Activated naive CD4-positive, alpha-beta T cell treated with anti-CD3 and anti-CD28 coated beads for 36 hours (primary cell): Measurements from ENCODE around the gene KCNK4. TPM values are rescaled to one million over a fixed set of nuclear protein-coding genes. Genes with fewer than 3 reads are reported as not detected.

Experiments used
- microRNA-seq: library from miRNA; unstranded; fragments of <30 nt; microRNA quantifications from one replicate; pipeline ENCODE4 v1.2.0, GENCODE V29; 2022; ENCODE audit warnings: borderline microRNAs expressed, borderline replicate concordance
- total RNA-seq, 2 experiments: library from RNA; stranded (reverse); gene quantifications; one replicate each; pipeline ENCODE4 v1.2.3, GENCODE V29; 2021

Gene KCNK4
- total RNA-seq, 2 experiments from 2014 or later: 0.41 TPM; not detected in 1

Small RNA genes within 50 kb of the gene (microRNA-seq; reads per million reads assigned to microRNA genes)
- 2.2 reads per million for gene MIR7155

Other genes starting within 250 kb of the KCNK4 start
- 10 to 100 TPM; 38.7 to 48.6 TPM for gene MACROD1, start 125.2 kb upstream of the KCNK4 start, total RNA-seq
- 100 to 1,000 TPM; 264 to 272 TPM for gene STIP1, start 105.1 kb upstream of the KCNK4 start, total RNA-seq
- gene FERMT3, start 84.6 kb upstream of the KCNK4 start, total RNA-seq: 100 to 1,000 TPM; 176 to 178 TPM
- 10 to 100 TPM; 18.2 to 18.3 TPM for gene TRPT1, start 65.1 kb upstream of the KCNK4 start, total RNA-seq
- 10 to 100 TPM; 51.4 to 51.9 TPM for gene NUDT22, start 65.0 kb upstream of the KCNK4 start, total RNA-seq
- 10 to 100 TPM; 16.9 to 19.3 TPM for gene DNAJC4, start 60.8 kb upstream of the KCNK4 start, total RNA-seq
- gene VEGFB, start 56.7 kb upstream of the KCNK4 start, total RNA-seq: 10 to 100 TPM; 64.2 to 74.5 TPM
- gene FKBP2, start 50.2 kb upstream of the KCNK4 start, total RNA-seq: 10 to 100 TPM; 17.2 to 20.0 TPM
- 100 to 1,000 TPM; 216 to 227 TPM for gene PPP1R14B, start 44.4 kb upstream of the KCNK4 start, total RNA-seq
- gene PLCB3, start 39.8 kb upstream of the KCNK4 start, total RNA-seq: 1 to 10 TPM; 4.4 to 4.7 TPM
- 10 to 100 TPM; 12.8 to 14.3 TPM for gene BAD, start 6.6 kb upstream of the KCNK4 start, total RNA-seq
- 10 to 100 TPM; 26.2 to 30.5 TPM for gene GPR137, start 5.5 kb upstream of the KCNK4 start, total RNA-seq
- gene CATSPERZ, start 9.1 kb downstream of the KCNK4 start, total RNA-seq: under 1 TPM in 1 of 2 experiments, not detected in 1; 0.67 TPM
- 10 to 100 TPM; 18.5 to 21.7 TPM for gene ESRRA, start 14.2 kb downstream of the KCNK4 start, total RNA-seq
- 100 to 1,000 TPM; 241 to 261 TPM for gene TRMT112, start 26.3 kb downstream of the KCNK4 start, total RNA-seq
- gene PRDX5, start 26.8 kb downstream of the KCNK4 start, total RNA-seq: 100 to 1,000 TPM; 122 to 132 TPM
- gene CCDC88B, start 48.9 kb downstream of the KCNK4 start, total RNA-seq: 10 to 100 TPM; 53.2 to 61.9 TPM
- 10 to 100 TPM; 19.1 to 21.3 TPM for gene RPS6KA4, start 67.9 kb downstream of the KCNK4 start, total RNA-seq